ENCODE measurements around the gene PDE6B. TPM values are rescaled to one million over a fixed set of nuclear protein-coding genes. Genes with fewer than 3 reads are reported as not detected.

PDE6B gene
- polyA plus RNA-seq, 1 donor (not counting 4 experiments of a cell fraction or from before 2014, with no cell fraction given), result not detected

DNA sequence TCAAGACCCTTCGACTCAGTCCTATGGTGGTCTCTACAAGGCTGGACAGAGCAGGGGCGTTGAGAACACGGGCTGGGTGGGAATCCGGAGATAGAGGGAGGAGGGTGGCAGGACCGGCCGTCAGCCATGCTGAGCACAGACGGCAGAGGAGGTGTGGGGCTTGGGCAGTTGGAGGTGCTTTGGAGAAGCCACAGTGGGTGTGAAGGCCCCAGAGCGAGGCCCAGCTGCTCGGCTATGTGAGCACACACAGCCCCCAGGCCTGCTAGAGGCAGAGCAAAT is 4.2 kb downstream of the PDE6B start:
- H3K4me2 ChIP-seq (ENCODE audit: control insufficient read depth, extremely low read depth, insufficient read depth, low read depth, low read length), result no peak overlapping the region
- no peak overlapping the region for H3K4me3 ChIP-seq (ENCODE audit: control insufficient read depth in 2 of 3, extremely low read depth in 1 of 3, insufficient read depth in 2 of 3, low read depth in 1 of 3, low read length in 3 of 3)
- TF ChIP-seq EZH2 (IDR thresholded peaks at IDR 0.05; ENCODE audit: low read length), result no peak
- TF ChIP-seq, protein P1, sequence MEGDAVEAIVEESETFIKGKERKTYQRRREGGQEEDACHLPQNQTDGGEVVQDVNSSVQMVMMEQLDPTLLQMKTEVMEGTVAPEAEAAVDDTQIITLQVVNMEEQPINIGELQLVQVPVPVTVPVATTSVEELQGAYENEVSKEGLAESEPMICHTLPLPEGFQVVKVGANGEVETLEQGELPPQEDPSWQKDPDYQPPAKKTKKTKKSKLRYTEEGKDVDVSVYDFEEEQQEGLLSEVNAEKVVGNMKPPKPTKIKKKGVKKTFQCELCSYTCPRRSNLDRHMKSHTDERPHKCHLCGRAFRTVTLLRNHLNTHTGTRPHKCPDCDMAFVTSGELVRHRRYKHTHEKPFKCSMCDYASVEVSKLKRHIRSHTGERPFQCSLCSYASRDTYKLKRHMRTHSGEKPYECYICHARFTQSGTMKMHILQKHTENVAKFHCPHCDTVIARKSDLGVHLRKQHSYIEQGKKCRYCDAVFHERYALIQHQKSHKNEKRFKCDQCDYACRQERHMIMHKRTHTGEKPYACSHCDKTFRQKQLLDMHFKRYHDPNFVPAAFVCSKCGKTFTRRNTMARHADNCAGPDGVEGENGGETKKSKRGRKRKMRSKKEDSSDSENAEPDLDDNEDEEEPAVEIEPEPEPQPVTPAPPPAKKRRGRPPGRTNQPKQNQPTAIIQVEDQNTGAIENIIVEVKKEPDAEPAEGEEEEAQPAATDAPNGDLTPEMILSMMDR (optimal IDR thresholded peaks at IDR 0.05 in 1 of 3, IDR thresholded peaks at IDR 0.05 in 1 of 3, conservative IDR thresholded peaks at IDR 0.05 in 1 of 3; ENCODE audit: extremely low read depth in 1 of 3, insufficient read depth in 2 of 3, low read length in 3 of 3), result no peak
- no peaks in the 10 kb centered on the region for H3K9me1 ChIP-seq (ENCODE audit: control insufficient read depth, extremely low read depth, insufficient read depth, low read length)
- no peak overlapping the region for H3K27ac ChIP-seq (ENCODE audit: control insufficient read depth, insufficient read depth, low read length)
- no peaks in the 10 kb centered on the region for H3K27me3 ChIP-seq (ENCODE audit: control insufficient read depth, extremely low read depth, insufficient read depth, low read length)
- no peak overlapping the region for H2AFZ ChIP-seq (ENCODE audit: control insufficient read depth, low read length)
- H3K9ac ChIP-seq (ENCODE audit: control insufficient read depth, extremely low read depth, insufficient read depth, low read length), result no peak overlapping the region
- dilution Hi-C loops (cut with MboI; ENCODE audit: extremely low pct_ligation_motif_present, low sequenced_read_pairs), result no loop called here
- H3K4me1 ChIP-seq (ENCODE audit: control insufficient read depth, extremely low read depth, insufficient read depth, low read length), result no peaks in the 10 kb centered on the region
- H4K20me1 ChIP-seq (ENCODE audit: control insufficient read depth, extremely low read depth, insufficient read depth, low read length), result no peaks in the 10 kb centered on the region
- peaks cover 13% of the 10 kb centered on the region for H3K9me3 ChIP-seq (ENCODE audit: control insufficient read depth, low read depth, low read length)
- no peak for FAIRE-seq
- no peaks in the 10 kb centered on the region for H3K36me3 ChIP-seq (ENCODE audit: control insufficient read depth in 2 of 2, extremely low read depth in 1 of 2, insufficient read depth in 2 of 2, low read length in 2 of 2)
- no peaks in the 10 kb centered on the region for H3K79me2 ChIP-seq (ENCODE audit: control insufficient read depth, insufficient read depth, low read length)
- no peak for DNase-seq (ENCODE audit: low read depth, low spot score)

DNA sequence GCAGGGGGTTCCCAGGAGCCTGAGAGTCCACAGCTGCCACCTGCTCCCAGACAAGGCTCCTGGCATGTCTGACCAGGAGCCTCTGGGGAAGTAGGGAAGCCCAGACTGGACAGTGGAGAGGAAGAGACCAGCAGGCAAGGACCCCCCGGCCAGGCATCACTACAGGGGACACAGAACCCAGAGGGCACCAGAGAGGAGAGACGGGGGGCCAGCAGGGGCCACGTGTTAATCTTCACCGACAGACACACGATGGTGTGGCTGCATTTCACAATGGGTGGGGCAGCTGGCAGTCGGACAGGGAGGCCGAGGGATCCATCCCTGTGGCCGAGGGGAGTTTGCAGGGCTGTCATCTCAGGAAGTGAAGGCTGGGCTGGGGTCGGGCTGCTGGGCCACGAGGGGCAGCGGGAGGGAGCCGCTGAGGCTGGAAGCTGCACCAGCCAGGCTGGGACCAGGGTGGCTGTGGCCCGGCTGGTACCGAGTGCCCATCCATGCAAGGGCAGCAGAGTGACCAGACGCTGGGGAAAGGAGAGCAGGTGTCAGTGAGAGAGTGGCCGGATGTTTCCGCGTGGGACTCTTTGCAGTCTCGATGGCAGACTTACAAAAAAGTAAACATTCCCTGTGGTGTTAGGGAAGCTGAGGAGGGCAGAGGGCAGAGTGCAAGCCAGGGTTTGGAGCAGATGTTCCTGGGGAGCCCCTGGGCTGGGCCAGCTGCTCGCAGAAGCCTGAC is 4.7 kb downstream of the PDE6B start:
- TF ChIP-seq EZH2 (IDR thresholded peaks at IDR 0.05; ENCODE audit: low read length), result no peak
- TF ChIP-seq, protein P1 (optimal IDR thresholded peaks at IDR 0.05 in 1 of 3, IDR thresholded peaks at IDR 0.05 in 1 of 3, conservative IDR thresholded peaks at IDR 0.05 in 1 of 3; ENCODE audit: extremely low read depth in 1 of 3, insufficient read depth in 2 of 3, low read length in 3 of 3), result no peak
- peaks cover 13% of the 10 kb centered on the region for H3K9me3 ChIP-seq (ENCODE audit: control insufficient read depth, low read depth, low read length)
- H3K4me3 ChIP-seq (ENCODE audit: control insufficient read depth in 2 of 3, extremely low read depth in 1 of 3, insufficient read depth in 2 of 3, low read depth in 1 of 3, low read length in 3 of 3), result no peak overlapping the region
- no peaks in the 10 kb centered on the region for H3K9me1 ChIP-seq (ENCODE audit: control insufficient read depth, extremely low read depth, insufficient read depth, low read length)
- DNase-seq (ENCODE audit: low read depth, low spot score) (no peak), FAIRE-seq (no peak)
- no peak overlapping the region for H3K27ac ChIP-seq (ENCODE audit: control insufficient read depth, insufficient read depth, low read length)
- dilution Hi-C loops (cut with MboI; ENCODE audit: extremely low pct_ligation_motif_present, low sequenced_read_pairs), result no loop called here
- no peaks in the 10 kb centered on the region for H4K20me1 ChIP-seq (ENCODE audit: control insufficient read depth, extremely low read depth, insufficient read depth, low read length)
- no peaks in the 10 kb centered on the region for H3K79me2 ChIP-seq (ENCODE audit: control insufficient read depth, insufficient read depth, low read length)
- H3K36me3 ChIP-seq (ENCODE audit: control insufficient read depth in 2 of 2, extremely low read depth in 1 of 2, insufficient read depth in 2 of 2, low read length in 2 of 2), result no peaks in the 10 kb centered on the region
- H3K4me2 ChIP-seq (ENCODE audit: control insufficient read depth, extremely low read depth, insufficient read depth, low read depth, low read length), result no peak overlapping the region
- no peaks in the 10 kb centered on the region for H3K4me1 ChIP-seq (ENCODE audit: control insufficient read depth, extremely low read depth, insufficient read depth, low read length)
- H3K27me3 ChIP-seq (ENCODE audit: control insufficient read depth, extremely low read depth, insufficient read depth, low read length), result peaks cover under 1% of the 10 kb centered on the region
- no peak overlapping the region for H2AFZ ChIP-seq (ENCODE audit: control insufficient read depth, low read length)
- no peak overlapping the region for H3K9ac ChIP-seq (ENCODE audit: control insufficient read depth, extremely low read depth, insufficient read depth, low read length)

Data from keratinocyte (primary cell).